HL-60 (cell line): ENCODE data around the gene ARHGAP26.

Experiments used
- CTCF ChIP-seq: IDR thresholded peaks from one replicate; pipeline ENCODE4 v1.5.1; 2011; ENCODE audit warnings: low read length, control low read depth, inconsistent platforms; ENCODE audit not compliant: insufficient read depth
- GABPA ChIP-seq: IDR thresholded peaks from 2 replicates; pipeline ENCODE4 v1.6.1; 2012; ENCODE audit warnings: low read depth
- POLR2AphosphoS5 ChIP-seq: IDR thresholded peaks from 2 replicates; pipeline ENCODE4 v1.6.1; 2012; ENCODE audit warnings: low read depth
- REST ChIP-seq: IDR thresholded peaks from 2 replicates; pipeline ENCODE4 v1.6.1; 2012; ENCODE audit warnings: low read depth; ENCODE audit not compliant: insufficient replicate concordance

GRCh38 chr5:143119881-143120341 is 349.7 kb downstream of the ARHGAP26 start:
- TF ChIP-seq CTCF (no peak), GABPA (no peak), POLR2AphosphoS5 (no peak), REST (no peak)
